HG03135 (cell line): Measurements from ENCODE around the gene AKT3.
"Not testable (repeated sequence)": the region's sequence is repeated elsewhere in the genome, so short reads cannot be mapped to it uniquely, and the experiment has no call there.

ENCODE experiments used
- ATAC-seq: cut with Tn5 transposase; IDR thresholded peaks from one replicate; pipeline ENCODE4 v1.9.1; 2021; ENCODE audit warnings: mild to moderate bottlenecking, moderate library complexity; ENCODE audit not compliant: unreplicated experiment

The AKT3 gene

DNA sequence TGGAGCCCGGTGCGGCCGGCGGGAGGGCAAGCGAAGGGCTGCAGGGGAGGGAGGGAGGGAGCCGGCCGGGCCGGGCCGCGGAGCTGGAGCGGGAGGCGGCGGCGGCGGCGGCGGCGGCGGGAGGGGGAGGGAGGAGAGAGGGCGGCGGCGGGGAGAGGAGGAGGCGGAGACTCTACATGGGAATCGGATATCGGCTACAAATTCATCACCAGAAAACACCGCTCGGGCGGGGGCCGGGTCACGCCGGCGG is at the start of gene AKT3:
Gene AKT3, minus strand, starts transcription at position 42 of the 250 bp plus-strand sequence. CDS start 7,073 bp downstream, outside the sequence.
- peak; percentile 53 for ATAC-seq

DNA sequence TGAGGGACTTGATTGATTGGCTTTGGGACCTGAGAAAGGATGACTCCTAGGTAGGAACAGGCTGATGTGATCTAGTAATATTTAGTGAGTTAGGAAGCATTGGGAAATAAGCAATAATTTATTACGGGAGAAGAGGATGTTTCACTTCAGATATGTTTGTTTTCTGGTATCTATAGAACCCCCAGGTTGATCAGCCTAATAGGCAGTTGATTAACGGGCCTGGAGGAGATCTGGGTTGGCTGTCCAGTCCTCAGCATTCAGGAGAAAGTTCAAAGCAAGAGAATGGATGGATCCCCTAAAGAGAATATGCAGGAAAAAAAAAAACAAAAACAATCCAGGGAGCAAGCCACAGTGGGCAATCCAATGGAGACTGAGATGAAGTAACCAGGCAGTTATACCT is 48.2 kb upstream of the AKT3 start:
- ATAC-seq: no peak

DNA sequence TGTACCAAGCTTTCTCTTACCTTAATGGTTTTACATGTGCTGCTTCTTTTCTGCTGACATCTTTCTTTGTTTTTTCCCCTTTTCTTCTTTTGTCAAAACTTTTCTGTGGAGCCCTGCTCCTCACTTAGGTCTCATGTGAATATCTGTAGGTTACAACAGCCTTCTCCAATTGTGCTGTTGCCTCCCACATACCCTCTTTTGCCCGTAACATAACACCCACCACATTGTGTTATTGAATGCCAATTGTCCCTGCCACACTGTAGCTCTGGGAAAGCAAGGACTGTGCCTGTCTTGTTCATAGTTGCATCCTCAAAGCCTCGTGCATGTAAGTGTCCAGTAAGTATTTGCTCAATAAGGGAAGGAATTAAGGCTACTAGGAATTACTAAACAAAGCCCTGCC is 46.3 kb upstream of the AKT3 start:
- no peak for ATAC-seq

DNA sequence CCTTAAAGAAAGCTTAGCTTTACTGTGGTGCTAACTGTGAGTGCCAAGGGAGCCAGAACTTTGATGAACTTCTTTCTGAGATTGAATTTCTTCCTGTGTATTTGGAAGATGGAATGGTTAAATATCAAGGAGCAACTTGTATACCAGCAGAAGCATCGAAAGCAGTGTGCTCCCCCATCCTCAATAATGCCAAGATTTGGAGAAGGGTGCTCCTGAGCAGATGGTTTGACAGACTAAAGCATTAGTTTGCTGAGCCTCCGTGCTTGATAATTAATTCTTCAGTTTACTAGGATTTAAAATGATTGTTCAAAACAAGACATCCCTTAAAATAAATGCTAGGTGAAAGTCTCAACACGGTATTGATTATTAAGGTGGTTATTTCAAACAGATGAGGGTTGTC is 42.4 kb upstream of the AKT3 start:
- no peak for ATAC-seq

DNA sequence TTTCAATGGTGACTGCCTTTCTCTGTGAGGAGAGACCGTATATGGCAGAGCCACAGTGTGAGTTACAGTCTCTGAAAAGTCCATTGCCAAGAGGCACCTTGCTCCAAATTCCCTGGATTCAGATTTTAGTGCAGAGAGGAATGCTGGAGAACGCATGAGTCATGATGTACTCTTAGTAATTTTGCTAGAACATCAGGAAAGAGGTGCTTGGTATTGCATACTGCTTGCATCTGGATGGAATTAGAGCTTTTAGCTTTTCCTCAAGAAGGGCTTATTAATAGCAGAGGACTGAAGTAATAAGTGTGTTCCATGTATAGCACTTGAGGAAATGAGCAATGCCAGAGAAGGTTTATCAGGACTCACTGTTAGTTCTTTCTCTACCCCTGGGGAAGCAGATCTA is 40.5 kb upstream of the AKT3 start:
- ATAC-seq: no peak

DNA sequence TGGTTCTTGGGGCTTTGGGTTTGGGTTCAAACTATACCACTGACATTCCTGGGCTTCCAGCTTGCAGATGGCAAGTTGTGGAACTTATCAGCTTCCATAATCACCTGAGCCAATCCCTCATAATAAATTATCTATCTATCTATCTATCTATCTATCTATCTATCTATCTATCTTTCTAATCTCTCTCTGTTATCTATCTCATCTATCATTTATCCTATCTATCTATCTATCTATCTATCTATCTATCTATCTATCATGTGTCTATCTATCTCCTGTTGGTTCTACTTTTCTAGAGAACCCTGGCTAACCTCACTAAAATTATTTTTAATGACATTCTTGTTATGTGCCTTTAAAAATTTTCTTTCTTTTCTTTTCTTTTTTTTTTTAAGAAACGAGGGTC is 35.8 kb upstream of the AKT3 start:
- no peak for ATAC-seq

DNA sequence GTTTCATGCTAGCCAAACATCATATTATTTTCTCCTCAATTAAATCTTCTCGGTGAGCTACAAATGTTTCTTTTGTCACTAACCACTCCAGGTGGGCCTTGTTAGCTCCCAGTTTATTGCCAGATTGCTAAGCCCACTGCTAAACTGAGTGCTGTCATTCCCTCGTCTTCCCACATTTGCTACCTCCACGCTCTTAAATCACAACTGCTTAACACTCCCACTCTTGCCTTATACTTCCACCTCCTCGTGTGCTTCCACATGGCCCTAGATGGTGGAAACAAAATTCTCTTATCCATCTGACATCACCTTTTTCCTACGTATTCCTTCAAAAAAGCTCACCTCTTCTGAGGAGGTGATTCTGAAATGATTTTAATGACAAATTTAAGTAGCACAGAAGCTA is 34.6 kb upstream of the AKT3 start:
- ATAC-seq: no peak

DNA sequence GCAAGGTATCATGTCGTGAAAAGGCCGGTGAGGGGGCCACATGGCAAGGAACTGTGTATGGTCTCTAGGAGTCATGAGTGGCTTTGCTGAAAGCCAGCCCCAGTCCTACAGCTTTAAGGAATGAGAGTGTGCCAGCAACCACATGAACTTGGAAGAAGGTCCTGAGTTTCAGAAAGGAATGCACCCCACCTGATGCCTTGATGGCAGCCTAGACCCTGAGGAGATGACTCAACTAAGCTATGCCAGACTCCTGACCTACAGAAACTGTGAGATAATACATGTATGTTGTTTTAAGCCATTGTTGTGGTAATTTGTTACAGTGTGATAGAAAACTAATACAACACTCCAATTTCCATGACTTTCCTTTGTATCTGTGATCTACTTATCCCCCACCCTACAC is 33.5 kb upstream of the AKT3 start:
- no peak for ATAC-seq

DNA sequence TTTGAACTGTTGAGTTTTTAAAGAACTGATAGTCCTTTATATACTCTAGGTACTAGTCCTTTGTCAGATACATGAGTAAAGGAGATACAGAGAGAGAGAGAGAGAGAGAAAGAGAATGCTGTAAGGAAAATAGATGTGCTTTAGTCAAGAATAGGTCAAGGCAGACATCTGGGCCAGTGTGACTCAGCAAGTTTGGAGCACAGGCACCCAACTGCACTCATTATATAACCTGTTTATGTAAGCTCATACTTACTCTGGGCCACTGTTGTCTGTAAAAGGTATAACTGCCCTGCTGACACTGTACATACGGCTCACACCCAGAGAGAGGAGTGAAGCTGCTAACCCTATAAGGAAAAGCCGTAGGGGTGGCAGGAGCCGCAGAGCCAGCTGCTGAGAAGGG is 32.2 kb upstream of the AKT3 start:
- ATAC-seq: no peak

DNA sequence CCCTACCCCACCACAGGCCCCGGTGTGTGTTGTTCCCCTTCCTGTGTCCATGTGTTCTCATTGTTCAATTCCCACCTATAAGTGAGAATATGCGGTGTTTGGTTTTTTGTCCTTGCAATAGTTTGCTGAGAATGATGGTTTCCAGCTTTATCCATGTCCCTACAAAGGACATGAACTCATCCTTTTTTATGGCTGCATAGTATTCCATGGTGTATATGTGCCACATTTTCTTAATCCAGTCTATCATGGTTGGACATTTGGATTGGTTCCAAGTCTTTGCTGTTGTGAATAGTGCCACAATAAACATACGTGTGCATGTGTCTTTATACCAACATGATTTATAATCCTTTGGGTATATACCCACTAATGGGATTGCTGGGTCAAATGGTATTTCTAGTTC is 27.0 kb upstream of the AKT3 start:
- ATAC-seq: not testable (repeated sequence)

DNA sequence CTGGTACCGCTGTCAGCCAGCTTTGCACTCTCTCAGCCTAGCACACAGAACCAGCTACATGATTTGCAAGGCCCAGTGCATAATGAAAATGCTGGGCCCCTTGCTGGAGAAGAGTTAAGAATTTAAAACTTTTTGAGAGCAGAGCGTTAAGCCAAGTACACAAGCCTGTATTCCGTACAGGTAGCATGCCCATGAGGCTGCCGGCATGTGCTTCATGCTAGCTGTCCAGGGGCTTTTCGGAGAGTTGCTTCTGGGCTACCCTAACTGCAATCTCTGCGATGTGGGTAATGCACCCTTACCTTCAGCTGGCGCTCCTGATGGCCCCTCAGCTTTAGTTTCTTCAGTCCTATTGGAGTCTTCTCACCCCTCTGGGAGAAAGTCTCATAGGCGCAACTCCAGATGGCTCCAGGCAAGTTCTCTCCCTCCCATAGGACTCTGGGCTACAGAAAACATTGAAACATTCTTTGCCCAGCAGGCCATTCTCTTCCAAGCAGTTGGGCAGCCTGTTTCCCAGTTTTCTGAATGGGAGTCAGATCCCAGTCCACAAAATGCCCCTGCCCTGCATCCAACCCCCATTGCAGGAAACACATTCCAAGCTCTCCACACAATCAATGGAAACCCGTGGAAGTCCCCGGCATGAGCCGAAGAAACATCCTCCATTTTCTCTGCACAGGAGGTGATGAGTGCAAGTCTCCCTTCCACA is 5.7 kb upstream of the AKT3 start:
- no peak for ATAC-seq

DNA sequence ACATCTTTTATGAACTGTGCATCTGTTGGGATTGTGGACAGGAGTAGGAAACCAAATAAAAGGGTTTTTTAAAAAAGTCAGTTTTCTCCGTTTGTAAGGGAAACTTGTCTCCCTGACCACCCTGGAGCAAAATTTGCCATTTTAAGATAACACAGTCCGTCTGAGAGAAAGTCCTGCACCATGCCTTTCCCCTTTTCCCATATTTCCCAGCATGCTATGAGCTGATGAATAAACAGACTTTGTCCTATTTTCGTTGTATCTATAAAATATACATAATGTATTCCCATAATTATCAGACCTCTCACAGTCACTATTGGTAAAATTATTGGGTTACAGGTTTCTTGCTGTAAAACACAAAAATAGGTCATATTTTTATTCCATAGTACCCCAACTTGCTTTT is 1.7 kb upstream of the AKT3 start:
- no peak for ATAC-seq

DNA sequence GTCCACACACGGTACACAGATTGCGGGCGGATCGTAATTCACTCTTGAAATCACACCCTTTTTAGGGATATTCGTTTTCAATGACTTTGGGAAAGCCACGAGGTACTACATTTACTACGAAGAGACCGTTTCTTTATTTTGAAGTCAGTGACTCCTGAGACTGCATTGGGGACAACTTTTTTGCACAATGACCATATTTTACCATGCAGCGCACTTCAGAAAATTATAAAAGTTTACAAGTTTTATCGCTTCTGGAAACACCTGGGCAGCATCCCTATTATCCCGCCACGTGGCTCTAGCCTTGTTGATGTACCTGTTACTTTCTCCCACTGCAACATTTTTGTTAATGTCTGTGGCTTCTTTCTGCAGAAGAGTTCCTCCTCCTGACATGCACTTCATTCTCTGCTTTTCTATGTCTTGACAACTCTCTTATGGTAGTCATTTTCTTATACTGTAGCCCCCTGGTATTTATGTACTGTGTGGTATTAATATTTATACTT is 1.3 kb upstream of the AKT3 start:
- no peak for ATAC-seq

DNA sequence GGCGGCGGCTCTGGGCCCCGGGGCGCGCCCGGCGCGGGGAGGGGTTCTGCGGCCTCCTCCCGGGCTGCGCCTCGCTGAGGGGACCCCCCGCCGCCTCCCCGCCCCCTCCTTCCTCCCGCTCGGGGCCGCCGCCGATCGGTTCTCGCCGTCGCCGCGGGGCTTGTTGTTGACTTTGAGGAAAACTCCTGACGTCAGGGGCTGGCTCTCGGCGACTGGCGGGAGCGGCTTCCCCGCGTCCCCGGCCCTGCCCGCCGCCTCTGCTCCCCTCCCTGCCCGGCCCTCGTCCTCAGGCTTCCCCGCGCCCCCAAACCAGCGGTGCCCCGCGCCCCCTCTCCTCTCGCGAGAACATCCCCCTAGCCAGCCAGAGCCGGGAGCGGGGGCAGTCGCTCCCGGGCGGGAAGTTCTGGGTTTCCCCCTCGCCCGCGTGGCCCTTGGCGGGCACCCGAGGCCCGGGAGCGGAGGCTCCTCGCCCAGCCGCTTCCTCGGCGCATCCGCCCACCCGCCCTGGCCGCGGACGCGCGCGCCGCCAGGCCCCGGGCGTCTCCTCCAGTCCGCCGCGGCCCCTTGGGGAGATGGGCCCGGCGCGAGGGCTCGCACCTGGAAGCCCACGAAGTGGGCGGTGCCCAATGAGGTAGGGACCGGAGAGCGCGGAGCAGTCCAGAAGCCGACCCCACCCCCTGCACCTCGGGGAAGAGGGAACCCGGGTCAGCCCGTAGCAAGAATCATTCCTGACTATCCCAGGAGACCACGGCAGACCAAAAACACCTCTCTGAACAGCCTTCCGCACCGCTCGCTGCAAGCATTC is 611 bp upstream of the AKT3 start:
- ATAC-seq: peak; percentile 44

DNA sequence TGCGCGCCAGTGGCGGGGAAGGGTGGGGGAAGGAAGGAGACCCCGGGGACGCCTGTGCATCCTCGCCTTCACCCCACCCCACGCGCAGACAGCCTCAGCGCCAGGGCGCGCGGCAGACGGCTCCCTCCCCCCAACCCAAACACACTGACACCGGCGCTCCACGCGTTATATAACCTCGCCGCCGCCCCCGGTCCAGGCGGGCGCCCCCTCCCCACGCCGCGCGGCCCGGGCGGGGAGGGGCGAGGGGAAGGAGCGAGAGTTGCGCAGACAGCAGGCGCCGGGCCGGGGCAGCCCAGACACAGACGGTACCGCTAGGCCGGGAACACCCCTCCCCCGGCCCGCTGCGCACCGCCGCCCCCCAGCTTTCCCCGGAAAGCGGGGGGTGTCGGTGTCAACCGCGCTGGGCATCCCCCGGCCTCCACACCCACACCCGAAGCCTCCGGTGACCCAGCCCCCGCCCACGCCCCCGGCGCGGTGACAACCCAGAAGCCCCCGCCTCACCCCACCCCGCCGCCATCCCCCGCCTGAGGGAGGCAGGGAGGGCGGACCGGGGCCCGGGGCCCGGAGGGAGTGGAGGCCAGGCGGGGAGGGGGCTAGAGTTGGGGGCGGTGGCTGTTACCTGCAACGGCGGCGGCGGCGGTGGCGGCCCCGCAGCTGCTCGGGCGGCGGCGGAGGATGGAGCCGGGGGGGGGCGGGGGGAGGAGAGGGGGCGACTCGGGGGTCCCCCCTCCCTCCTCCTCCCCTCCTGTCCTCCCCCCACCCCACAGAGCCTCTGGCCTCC is 432 bp downstream of the AKT3 start:
- peak; percentile 36 for ATAC-seq

DNA sequence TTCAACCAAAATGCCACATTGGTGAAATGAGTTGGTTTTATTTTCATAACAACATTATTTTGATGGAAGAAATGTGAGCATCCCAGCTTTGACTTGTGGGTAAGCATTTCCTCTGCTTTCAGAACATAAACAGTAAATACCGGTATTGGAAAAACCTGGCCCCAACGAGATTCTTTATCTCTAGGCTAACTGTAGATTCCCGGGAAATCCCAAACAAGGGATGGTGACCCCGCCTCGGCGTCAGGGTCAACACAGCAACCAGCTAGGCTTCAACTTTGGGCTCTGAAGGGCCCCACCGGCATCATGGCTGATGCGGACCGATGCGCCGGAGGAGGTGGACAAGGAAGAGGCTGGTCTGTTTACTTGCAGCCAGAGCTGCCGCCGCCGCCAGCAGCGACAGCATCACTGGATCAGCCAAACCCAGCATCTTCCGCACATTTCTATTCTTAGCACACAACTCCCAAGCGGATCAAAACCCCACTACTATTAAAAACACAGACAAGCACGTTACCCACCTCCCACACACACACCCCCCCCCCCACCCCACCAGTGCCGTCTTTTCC is 1.1 kb downstream of the AKT3 start:
- no peak for ATAC-seq

DNA sequence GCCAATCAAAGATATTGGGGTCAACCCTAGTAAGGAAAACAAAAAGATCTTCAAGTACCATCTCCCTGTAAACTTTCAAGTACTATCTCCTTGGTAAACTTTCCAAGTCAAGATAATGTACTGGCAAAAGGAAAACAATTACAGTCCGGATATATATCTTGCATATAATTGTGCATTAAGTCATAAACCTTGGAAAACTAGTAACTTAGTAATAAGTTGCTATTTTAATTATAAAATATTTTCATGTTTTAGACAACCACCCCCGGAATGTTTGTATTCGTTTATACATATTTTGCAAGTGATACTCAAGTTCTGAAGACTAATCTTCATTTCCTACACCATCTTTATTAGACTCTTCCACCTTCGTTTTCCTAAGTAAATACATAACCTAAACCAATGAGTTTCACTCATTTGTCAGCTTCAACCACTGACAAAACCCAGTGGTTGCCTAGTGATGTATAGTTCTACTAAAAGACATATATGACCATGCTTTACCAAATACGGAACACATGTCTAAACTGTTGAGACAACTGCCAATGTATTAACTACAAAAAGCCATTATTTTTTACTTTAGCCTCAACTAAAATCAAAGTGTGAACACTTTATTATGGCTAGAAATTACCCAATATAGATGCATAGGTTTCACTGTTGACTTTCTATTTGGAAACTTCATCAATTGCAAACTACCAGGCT is 1.7 kb downstream of the AKT3 start:
- no peak for ATAC-seq

DNA sequence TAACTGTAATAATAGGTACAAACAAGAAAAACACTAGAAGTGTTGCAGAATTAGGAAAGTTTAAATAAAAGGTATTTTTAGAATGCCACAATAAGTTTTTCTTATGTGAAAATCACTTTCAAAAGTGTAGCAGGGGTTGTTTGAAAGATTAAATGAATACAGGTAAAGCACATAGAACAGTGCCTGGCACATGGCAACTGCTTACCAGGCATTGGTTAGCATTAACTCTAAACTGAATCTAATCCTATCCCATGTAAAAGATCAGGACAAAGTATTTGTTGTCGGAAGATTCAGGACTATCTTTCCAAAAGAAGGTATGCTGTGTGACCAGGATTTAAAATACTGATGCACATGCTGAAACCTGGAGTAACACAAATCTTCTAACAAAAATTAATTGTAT is 3.3 kb downstream of the AKT3 start:
- no peak for ATAC-seq

DNA sequence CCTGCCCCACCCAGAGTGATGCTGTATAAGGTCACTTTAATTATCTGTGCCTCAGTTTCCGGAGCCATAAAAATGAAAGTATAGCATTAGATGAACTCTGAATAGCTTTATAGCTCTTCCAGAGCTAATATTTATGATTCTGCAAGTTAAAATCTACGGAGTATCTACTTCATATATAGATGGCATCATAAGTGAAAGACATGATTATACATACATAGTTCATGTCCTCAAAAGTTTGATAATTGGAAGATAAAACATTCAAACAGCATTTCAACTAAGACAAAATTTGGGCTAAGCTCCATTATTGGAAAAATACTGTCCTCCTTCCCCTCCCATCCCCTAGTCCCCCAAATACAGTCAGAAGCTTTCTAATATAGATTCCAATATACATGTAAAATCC is 4.2 kb downstream of the AKT3 start:
- ATAC-seq: no peak

DNA sequence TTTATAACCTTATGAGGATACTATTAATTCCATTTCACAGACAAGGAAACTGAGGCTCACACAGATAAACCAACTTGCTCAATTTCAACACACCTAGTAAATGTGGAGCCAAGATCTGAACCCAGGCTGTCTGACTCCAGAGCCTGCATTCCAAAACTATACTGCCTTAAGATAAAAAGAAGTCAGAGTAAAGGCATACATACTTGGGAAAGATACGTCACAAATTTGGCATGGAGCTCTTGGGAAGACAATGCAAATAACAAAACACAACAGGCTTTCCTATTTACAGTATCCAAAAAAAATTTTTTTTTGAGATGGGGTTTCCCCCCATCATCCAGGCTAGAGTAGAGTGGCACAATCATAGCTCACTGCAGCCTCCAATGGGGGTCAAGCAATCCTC is 5.9 kb downstream of the AKT3 start:
- no peak for ATAC-seq

DNA sequence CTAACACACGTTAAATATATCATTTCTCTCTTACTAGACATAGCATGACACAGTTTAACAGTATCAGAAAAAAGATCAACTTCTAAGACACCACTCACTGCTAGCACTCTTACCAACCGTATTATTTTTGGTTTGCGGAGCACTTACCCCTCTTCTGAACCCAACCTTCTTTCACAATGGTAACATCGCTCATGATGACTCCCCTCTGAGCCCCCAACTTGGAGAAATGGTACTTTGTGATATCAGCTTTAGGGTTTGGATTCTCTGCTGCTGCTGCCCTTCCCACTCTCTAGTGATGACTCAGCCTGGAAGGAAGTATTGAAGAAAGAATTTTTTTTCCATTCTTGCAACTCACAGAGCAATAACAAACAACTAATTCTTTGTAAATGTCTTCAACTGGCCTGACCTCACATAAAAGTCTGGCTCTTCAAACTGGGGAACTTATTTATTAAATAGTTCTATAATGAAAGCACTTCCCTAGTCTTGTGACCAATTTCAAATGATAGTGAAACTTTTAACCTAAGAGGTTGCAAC is 7.0 kb downstream of the AKT3 start:
- no peak for ATAC-seq
